HEK293 (cell line): ENCODE measurements around the gene OR6K3.

Experiments
- CTCF ChIA-PET: fragments of 350-600 bp; formaldehyde crosslinking; extraction: SDS; loops from one replicate; lab custom pipeline; 2021; ENCODE audit warnings: antibody characterized with exemption; lab: Yijun Ruan, JAX
- POLR2A ChIA-PET: fragments of 300-600 bp; formaldehyde crosslinking; extraction: SDS; loops from one replicate; lab custom pipeline; 2020; ENCODE audit warnings: antibody characterized with exemption, inconsistent platforms; lab: Yijun Ruan, JAX
- H3K27ac ChIP-seq: fragments of 200-500 bp; sonication (Bioruptor generic); 2 replicates; pipeline ENCODE4 v1.5.1; 2014; ENCODE audit warnings: low read depth, low read length, control low read depth, inconsistent platforms; ENCODE audit errors: extremely low read depth
- H3K36me3 ChIP-seq, 2 experiments: fragments of 200-500 bp in 1 of 2; sonication (Bioruptor generic) in 1 of 2; 1 replicate in 1 of 2; 2 replicates in 1 of 2; pipeline ENCODE4 v1.5.1; 2014 to 2017; ENCODE audit warnings: inconsistent platforms in 2 of 2, low read length in 2 of 2; ENCODE audit not compliant: control insufficient read depth in 2 of 2, insufficient read depth in 1 of 2
- H3K4me1 ChIP-seq: fragments of 200-500 bp; sonication (Bioruptor generic); 2 replicates; pipeline ENCODE4 v1.5.1; 2014; ENCODE audit warnings: mild to moderate bottlenecking, low read length, inconsistent platforms; ENCODE audit not compliant: control insufficient read depth, insufficient read depth
- H3K4me3 ChIP-seq: 2 replicates; pipeline ENCODE4 v1.5.1; 2011; ENCODE audit warnings: low read depth, mild to moderate bottlenecking, control low read depth, low read length, moderate library complexity
- H3K9me3 ChIP-seq: fragments of 200-500 bp; sonication (Bioruptor generic); 2 replicates; pipeline ENCODE4 v1.5.1; 2014; ENCODE audit warnings: low read depth, low read length, inconsistent platforms; ENCODE audit not compliant: control insufficient read depth, insufficient read depth
- BCL11A ChIP-seq: fragments of 450-650 bp; formaldehyde crosslinking; IDR thresholded peaks from 2 replicates; pipeline ENCODE4 v1.5.1; 2016; ENCODE audit warnings: low read depth, missing biosample characterization, missing genetic modification characterization
- EGR2 ChIP-seq: fragments of 450-650 bp; formaldehyde crosslinking; IDR thresholded peaks from 2 replicates; pipeline ENCODE4 v1.5.1; 2016; ENCODE audit warnings: low read depth, missing biosample characterization, missing genetic modification characterization
- KLF17 ChIP-seq: fragments of 450-650 bp; formaldehyde crosslinking; IDR thresholded peaks from 2 replicates; pipeline ENCODE4 v1.5.1; 2016; ENCODE audit warnings: missing biosample characterization, missing genetic modification characterization
- MZF1 ChIP-seq: fragments of 450-650 bp; formaldehyde crosslinking; IDR thresholded peaks from 2 replicates; pipeline ENCODE4 v1.5.1; 2017; ENCODE audit warnings: missing biosample characterization, missing genetic modification characterization, borderline replicate concordance
- ZBTB7A ChIP-seq: fragments of 450-650 bp; formaldehyde crosslinking; IDR thresholded peaks from 2 replicates; pipeline ENCODE4 v1.5.1; 2016; ENCODE audit warnings: low read depth, missing biosample characterization, missing genetic modification characterization
- ZIC2 ChIP-seq: fragments of 450-650 bp; formaldehyde crosslinking; IDR thresholded peaks from 2 replicates; pipeline ENCODE4 v1.5.1; 2016; ENCODE audit warnings: missing biosample characterization, missing genetic modification characterization
- ZNF133 ChIP-seq: fragments of 450-650 bp; formaldehyde crosslinking; IDR thresholded peaks from 2 replicates; pipeline ENCODE4 v1.5.1; 2016; ENCODE audit warnings: missing biosample characterization, missing genetic modification characterization
- ZNF138 ChIP-seq: fragments of 450-650 bp; formaldehyde crosslinking; IDR thresholded peaks from 2 replicates; pipeline ENCODE4 v1.5.1; 2016; ENCODE audit warnings: missing biosample characterization, missing genetic modification characterization, borderline replicate concordance
- ZNF23 ChIP-seq: fragments of 450-650 bp; formaldehyde crosslinking; IDR thresholded peaks from 2 replicates; pipeline ENCODE4 v1.5.1; 2016; ENCODE audit warnings: missing biosample characterization, missing genetic modification characterization, borderline replicate concordance
- ZNF266 ChIP-seq: fragments of 450-650 bp; formaldehyde crosslinking; IDR thresholded peaks from 2 replicates; pipeline ENCODE4 v1.5.1; 2016; ENCODE audit warnings: missing biosample characterization, missing genetic modification characterization, low read depth
- ZNF311 ChIP-seq: fragments of 450-650 bp; formaldehyde crosslinking; IDR thresholded peaks from 2 replicates; pipeline ENCODE4 v1.5.1; 2017; ENCODE audit warnings: missing biosample characterization, missing genetic modification characterization, borderline replicate concordance
- ZNF335 ChIP-seq: fragments of 450-650 bp; formaldehyde crosslinking; conservative IDR thresholded peaks from 2 replicates; pipeline ENCODE4 v1.5.1; 2016; ENCODE audit warnings: missing biosample characterization, missing genetic modification characterization
- ZNF354C ChIP-seq: fragments of 450-650 bp; formaldehyde crosslinking; IDR thresholded peaks from 2 replicates; pipeline ENCODE4 v1.5.1; 2016; ENCODE audit warnings: missing biosample characterization, missing genetic modification characterization, low read depth, borderline replicate concordance
- ZNF416 ChIP-seq: fragments of 450-650 bp; formaldehyde crosslinking; IDR thresholded peaks from 2 replicates; pipeline ENCODE4 v1.5.1; 2016; ENCODE audit warnings: missing biosample characterization, missing genetic modification characterization
- ZNF423 ChIP-seq: fragments of 450-650 bp; formaldehyde crosslinking; IDR thresholded peaks from 2 replicates; pipeline ENCODE4 v1.5.1; 2016; ENCODE audit warnings: missing biosample characterization, missing genetic modification characterization
- ZNF571 ChIP-seq: fragments of 450-650 bp; formaldehyde crosslinking; IDR thresholded peaks from 2 replicates; pipeline ENCODE4 v1.5.0; 2017; ENCODE audit warnings: missing biosample characterization, missing genetic modification characterization
- ZNF629 ChIP-seq: fragments of 450-650 bp; formaldehyde crosslinking; IDR thresholded peaks from 2 replicates; pipeline ENCODE4 v1.5.1; 2017; ENCODE audit warnings: missing biosample characterization, missing genetic modification characterization
- ZNF670 ChIP-seq: fragments of 450-650 bp; formaldehyde crosslinking; IDR thresholded peaks from 2 replicates; pipeline ENCODE4 v1.5.1; 2016; ENCODE audit warnings: missing biosample characterization, missing genetic modification characterization, low read depth
- ZNF777 ChIP-seq: fragments of 450-650 bp; formaldehyde crosslinking; IDR thresholded peaks from 2 replicates; pipeline ENCODE4 v1.5.1; 2017; ENCODE audit warnings: missing biosample characterization, missing genetic modification characterization, borderline replicate concordance
- ZNF837 ChIP-seq: fragments of 450-650 bp; formaldehyde crosslinking; IDR thresholded peaks from 2 replicates; pipeline ENCODE4 v1.5.1; 2016; ENCODE audit warnings: missing biosample characterization, missing genetic modification characterization
- TF ChIP-seq, protein P1 (sequence below): fragments of 450-650 bp; formaldehyde crosslinking; IDR thresholded peaks from 2 replicates; pipeline ENCODE4 v1.5.1; 2016; ENCODE audit warnings: missing biosample characterization, missing genetic modification characterization

Gene OR6K3, protein sequence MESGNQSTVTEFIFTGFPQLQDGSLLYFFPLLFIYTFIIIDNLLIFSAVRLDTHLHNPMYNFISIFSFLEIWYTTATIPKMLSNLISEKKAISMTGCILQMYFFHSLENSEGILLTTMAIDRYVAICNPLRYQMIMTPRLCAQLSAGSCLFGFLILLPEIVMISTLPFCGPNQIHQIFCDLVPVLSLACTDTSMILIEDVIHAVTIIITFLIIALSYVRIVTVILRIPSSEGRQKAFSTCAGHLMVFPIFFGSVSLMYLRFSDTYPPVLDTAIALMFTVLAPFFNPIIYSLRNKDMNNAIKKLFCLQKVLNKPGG

GRCh38 chr1:158720620-158721019 lies at the start of gene OR6K3:
OR6K3 (minus strand) TSS chr1:158720720; CDS start chr1:158718115, 2,605 bp downstream.
- Histone ChIP-seq H3K9me3 (no peaks in the 10 kb centered on the region), H3K27ac (no peak within 1 kb of the TSS), H3K4me1 (no peaks in the 10 kb centered on the region), H3K36me3 (no peaks in the 10 kb centered on the region), H3K4me3 (no peak within 1 kb of the TSS)
- TF ChIP-seq ZNF354C (tag by site-specific recombination) (no peak), ZNF138 (tag by site-specific recombination) (no peak), ZNF266 (tag by site-specific recombination) (no peak), ZIC2 (no peak), BCL11A (tag by site-specific recombination) (no peak), ZNF335 (no peak), ZNF670 (tag by site-specific recombination) (no peak)
- POLR2A ChIA-PET: no interaction called here
- CTCF ChIA-PET: interaction anchor here (0.6 kb wide), 1 partner anchor 301 kb away, joined by 3 read pairs; no protein-coding TSS in a partner anchor

DNA sequence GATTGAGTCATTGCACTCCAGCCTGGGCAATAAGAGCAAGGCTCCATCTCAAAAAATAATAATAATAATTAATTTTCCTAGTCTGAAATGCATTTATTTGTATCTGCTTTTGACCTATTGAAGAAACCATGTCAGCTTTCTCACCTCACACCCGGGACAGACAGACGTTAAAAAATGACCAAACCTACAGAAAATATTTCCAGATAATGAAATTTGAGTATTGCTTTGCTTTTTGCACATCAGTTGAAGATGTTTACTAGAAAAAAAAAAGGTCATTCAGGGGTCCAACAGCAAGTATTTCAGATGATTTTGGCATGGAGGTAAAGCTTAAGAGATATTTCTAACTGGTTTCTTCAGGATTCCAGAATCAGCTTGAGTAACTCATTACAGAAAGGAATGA lies 33.9 kb upstream of the OR6K3 start, which contains the start of gene OR6K6:
TSS of gene OR6K6 (plus strand) at position 301 of the 400 bp plus-strand sequence. CDS start 168 bp downstream, outside the sequence.
- no peaks in the 10 kb centered on the region for H3K36me3 ChIP-seq
- H3K4me1 ChIP-seq: no peaks in the 10 kb centered on the region
- no peak within 1 kb of the TSS for H3K4me3 ChIP-seq
- TF ChIP-seq KLF17 (tag by site-specific recombination) (no peak), ZBTB7A (tag by site-specific recombination) (no peak), ZNF423 (tag by site-specific recombination) (no peak), ZNF837 (tag by site-specific recombination) (no peak), ZNF23 (no peak), ZNF133 (tag by site-specific recombination) (no peak), EGR2 (no peak), ZNF311 (tag by site-specific recombination) (no peak), ZNF416 (tag by site-specific recombination) (no peak), ZNF629 (tag by site-specific recombination) (no peak), ZNF777 (no peak), MZF1 (tag by site-specific recombination) (no peak), ZNF571 (tag by site-specific recombination) (no peak)
- TF ChIP-seq, protein P1, sequence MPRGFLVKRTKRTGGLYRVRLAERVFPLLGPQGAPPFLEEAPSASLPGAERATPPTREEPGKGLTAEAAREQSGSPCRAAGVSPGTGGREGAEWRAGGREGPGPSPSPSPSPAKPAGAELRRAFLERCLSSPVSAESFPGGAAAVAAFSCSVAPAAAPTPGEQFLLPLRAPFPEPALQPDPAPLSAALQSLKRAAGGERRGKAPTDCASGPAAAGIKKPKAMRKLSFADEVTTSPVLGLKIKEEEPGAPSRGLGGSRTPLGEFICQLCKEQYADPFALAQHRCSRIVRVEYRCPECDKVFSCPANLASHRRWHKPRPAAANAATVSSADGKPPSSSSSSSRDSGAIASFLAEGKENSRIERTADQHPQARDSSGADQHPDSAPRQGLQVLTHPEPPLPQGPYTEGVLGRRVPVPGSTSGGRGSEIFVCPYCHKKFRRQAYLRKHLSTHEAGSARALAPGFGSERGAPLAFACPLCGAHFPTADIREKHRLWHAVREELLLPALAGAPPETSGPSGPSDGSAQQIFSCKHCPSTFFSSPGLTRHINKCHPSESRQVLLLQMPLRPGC (tag by site-specific recombination): no peak
- H3K9me3 ChIP-seq: no peaks in the 10 kb centered on the region
- ChIA-PET POLR2A (no interaction called here), CTCF (no interaction called here)
- H3K27ac ChIP-seq: no peak within 1 kb of the TSS
